Osteoblast (primary cell): ENCODE results near the gene EBF4. TPM values are rescaled to one million over a fixed set of nuclear protein-coding genes. Genes with fewer than 3 reads are reported as not detected.
"Not testable (repeated sequence)": the region's sequence is repeated elsewhere in the genome, so short reads cannot be mapped to it uniquely, and the experiment has no call there.

Experiments
- DNase-seq: peaks from one replicate; pipeline ENCODE4 v3.0.0; 2011; ENCODE audit warnings: low spot score, mixed read lengths; ENCODE audit not compliant: insufficient read length; ENCODE audit errors: missing footprints
- H2AFZ ChIP-seq: 2 replicates; pipeline ENCODE4 v1.6.0; 2011; ENCODE audit warnings: mild to moderate bottlenecking, low read length
- H3K27ac ChIP-seq: 2 replicates; pipeline ENCODE4 v1.5.1; 2011; ENCODE audit warnings: mild to moderate bottlenecking, low read depth, low read length, moderate library complexity
- H3K27me3 ChIP-seq: 2 replicates; pipeline ENCODE4 v1.6.0; 2012; ENCODE audit warnings: mild to moderate bottlenecking, control low read depth, inconsistent platforms, low read length, moderate library complexity; ENCODE audit not compliant: insufficient read depth
- H3K36me3 ChIP-seq: 2 replicates; pipeline ENCODE4 v1.5.1; 2011; ENCODE audit warnings: mild to moderate bottlenecking, low read length, control low read depth, moderate library complexity; ENCODE audit not compliant: insufficient read depth
- H3K4me1 ChIP-seq: 2 replicates; pipeline ENCODE4 v1.5.1; 2011; ENCODE audit warnings: mild to moderate bottlenecking, low read length, control low read depth, moderate library complexity; ENCODE audit not compliant: insufficient read depth
- H3K4me2 ChIP-seq: 2 replicates; pipeline ENCODE4 v1.6.0; 2011; ENCODE audit warnings: mild to moderate bottlenecking, low read length; ENCODE audit not compliant: insufficient read depth
- H3K4me3 ChIP-seq: fragments of 200-600 bp; sonication (generic); 3 replicates; pipeline ENCODE4 v1.5.1; 2012; ENCODE audit warnings: mild to moderate bottlenecking, low read length, inconsistent platforms; ENCODE audit not compliant: insufficient read depth
- H3K79me2 ChIP-seq: 2 replicates; pipeline ENCODE4 v1.6.0; 2012; ENCODE audit warnings: mild to moderate bottlenecking, low read length, control low read depth, inconsistent platforms; ENCODE audit not compliant: insufficient read depth
- H3K9me3 ChIP-seq: 2 replicates; pipeline ENCODE4 v1.5.1; 2011; ENCODE audit warnings: low read depth, low read length, control low read depth
- H4K20me1 ChIP-seq: 2 replicates; pipeline ENCODE4 v1.6.0; 2012; ENCODE audit warnings: mild to moderate bottlenecking, low read length, control low read depth; ENCODE audit not compliant: insufficient read depth
- total RNA-seq: library from RNA; depleted of rRNA; stranded (reverse); fragments of >200 nt; gene quantifications from 2 replicates; pipeline ENCODE4 v1.2.3, GENCODE V29; 2012
- TF ChIP-seq, protein P1 (sequence below): IDR thresholded peaks from 2 replicates; pipeline ENCODE4 v1.5.1; 2011; ENCODE audit warnings: mild to moderate bottlenecking, low read depth, low read length, moderate library complexity; ENCODE audit errors: extremely low read depth

The EBF4 gene
- total RNA-seq, 1 donor: under 0.01 TPM

- no peak overlapping the region for H3K27ac ChIP-seq
- no peaks in the 10 kb centered on the region for H3K36me3 ChIP-seq
- TF ChIP-seq, protein P1, sequence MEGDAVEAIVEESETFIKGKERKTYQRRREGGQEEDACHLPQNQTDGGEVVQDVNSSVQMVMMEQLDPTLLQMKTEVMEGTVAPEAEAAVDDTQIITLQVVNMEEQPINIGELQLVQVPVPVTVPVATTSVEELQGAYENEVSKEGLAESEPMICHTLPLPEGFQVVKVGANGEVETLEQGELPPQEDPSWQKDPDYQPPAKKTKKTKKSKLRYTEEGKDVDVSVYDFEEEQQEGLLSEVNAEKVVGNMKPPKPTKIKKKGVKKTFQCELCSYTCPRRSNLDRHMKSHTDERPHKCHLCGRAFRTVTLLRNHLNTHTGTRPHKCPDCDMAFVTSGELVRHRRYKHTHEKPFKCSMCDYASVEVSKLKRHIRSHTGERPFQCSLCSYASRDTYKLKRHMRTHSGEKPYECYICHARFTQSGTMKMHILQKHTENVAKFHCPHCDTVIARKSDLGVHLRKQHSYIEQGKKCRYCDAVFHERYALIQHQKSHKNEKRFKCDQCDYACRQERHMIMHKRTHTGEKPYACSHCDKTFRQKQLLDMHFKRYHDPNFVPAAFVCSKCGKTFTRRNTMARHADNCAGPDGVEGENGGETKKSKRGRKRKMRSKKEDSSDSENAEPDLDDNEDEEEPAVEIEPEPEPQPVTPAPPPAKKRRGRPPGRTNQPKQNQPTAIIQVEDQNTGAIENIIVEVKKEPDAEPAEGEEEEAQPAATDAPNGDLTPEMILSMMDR: no peak
- peaks cover 13% of the 10 kb centered on the region for H3K4me1 ChIP-seq
- no peaks in the 10 kb centered on the region for H3K9me3 ChIP-seq
- H2AFZ ChIP-seq: no peak overlapping the region
- no peaks in the 10 kb centered on the region for H3K79me2 ChIP-seq
- peaks cover 75% of the 10 kb centered on the region for H3K27me3 ChIP-seq
- peaks cover 15% of the 10 kb centered on the region for H4K20me1 ChIP-seq
- H3K4me2 ChIP-seq: peak overlapping the region; percentile 50
- H3K4me3 ChIP-seq: peak overlapping the region; percentile 23
- DNase-seq: peak; percentile 95
These were observed 75.4 kb downstream of the EBF4 start for GRCh38 chr20:2767768-2768631.

DNA sequence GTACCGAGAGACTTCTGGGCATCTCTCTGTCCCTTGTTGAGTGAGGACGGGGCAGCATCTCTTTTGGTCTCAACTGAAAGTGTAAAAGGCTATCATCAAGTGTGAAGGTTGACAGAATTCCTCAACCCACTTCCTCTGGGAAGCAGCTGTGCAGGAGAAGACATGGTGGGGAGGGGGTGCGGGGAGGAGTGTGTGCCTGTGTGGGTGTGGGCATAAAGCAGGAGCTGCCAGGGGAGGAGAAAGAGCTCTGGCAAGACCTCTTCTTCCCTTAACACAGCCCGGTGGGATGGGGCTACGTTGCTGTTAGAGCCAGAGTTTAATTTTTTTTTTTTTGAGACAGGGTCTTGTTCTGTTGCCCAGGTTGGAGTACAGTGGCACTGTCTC lies 76.0 kb downstream of the EBF4 start:
- Histone ChIP-seq H3K79me2 (no peaks in the 10 kb centered on the region), H3K27me3 (peaks cover 69% of the 10 kb centered on the region)

DNA sequence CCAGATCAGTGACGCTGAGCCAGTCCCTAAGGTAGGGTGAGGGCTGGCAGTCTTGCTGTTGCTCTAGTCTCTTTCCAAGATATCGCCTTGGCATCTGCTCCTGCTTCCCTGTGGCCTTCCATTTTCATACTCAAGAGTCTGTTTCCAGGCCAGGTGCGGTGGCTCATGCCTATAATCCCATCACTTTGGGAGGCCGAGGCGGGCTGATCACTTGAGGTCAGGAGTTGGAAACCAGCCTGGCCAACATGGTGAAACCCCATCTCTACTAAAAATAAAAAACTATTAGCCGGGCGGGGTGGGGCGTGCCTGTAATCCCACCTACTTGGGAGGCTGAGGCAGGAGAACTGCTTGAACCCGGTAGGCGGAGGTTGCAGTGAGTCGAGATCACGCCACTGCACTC lies 77.5 kb downstream of the EBF4 start:
- H3K36me3 ChIP-seq, H3K27ac ChIP-seq, H2AFZ ChIP-seq, H3K4me3 ChIP-seq, H3K79me2 ChIP-seq, DNase-seq, H3K9me3 ChIP-seq, H3K4me2 ChIP-seq: not testable (repeated sequence)
- H3K4me1 ChIP-seq: peaks cover 13% of the 10 kb centered on the region
- peaks cover 58% of the 10 kb centered on the region for H3K27me3 ChIP-seq
- H4K20me1 ChIP-seq: peaks cover 15% of the 10 kb centered on the region

More for the DNA sequence above, 76.0 kb downstream of the EBF4 start:
- H3K4me2 ChIP-seq: no peak overlapping the region
- H4K20me1 ChIP-seq: peaks cover 15% of the 10 kb centered on the region
- H3K4me1 ChIP-seq: peaks cover 13% of the 10 kb centered on the region
- no peak overlapping the region for H2AFZ ChIP-seq
- TF ChIP-seq, protein P1: no peak
- H3K4me3 ChIP-seq: no peak overlapping the region
- no peaks in the 10 kb centered on the region for H3K36me3 ChIP-seq
- no peaks in the 10 kb centered on the region for H3K9me3 ChIP-seq
- DNase-seq: peak; percentile 75
- no peak overlapping the region for H3K27ac ChIP-seq

DNA sequence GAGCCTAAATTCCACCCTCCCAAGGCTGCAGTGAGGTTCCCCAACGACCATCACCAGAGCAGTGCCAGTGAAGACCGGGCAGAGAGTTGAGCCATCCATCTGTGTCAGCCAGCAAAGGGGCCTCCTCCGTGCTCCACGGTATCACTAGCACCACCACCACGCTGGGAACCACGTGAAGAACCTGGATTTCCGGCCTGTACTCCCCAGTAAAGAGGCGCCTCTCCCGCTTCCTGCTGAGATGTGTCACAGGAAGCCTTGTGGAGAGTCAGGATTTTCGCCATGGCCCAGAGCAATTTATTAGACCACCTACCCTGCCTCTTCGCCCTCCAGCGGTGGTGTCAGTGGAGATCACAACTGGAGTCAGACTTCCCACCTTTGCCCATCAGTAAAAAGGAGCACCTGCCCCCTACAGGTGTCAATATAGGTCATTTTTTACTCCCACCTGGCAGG lies 79.1 kb downstream of the EBF4 start:
- peak; percentile 51 for DNase-seq
- Histone ChIP-seq H3K4me3 (no peak overlapping the region), H3K27me3 (peaks cover 55% of the 10 kb centered on the region), H3K27ac (no peak overlapping the region), H3K4me2 (no peak overlapping the region), H4K20me1 (peaks cover 15% of the 10 kb centered on the region), H3K4me1 (peaks cover 13% of the 10 kb centered on the region), H3K36me3 (no peaks in the 10 kb centered on the region), H3K79me2 (no peaks in the 10 kb centered on the region), H3K9me3 (peaks cover 2% of the 10 kb centered on the region), H2AFZ (no peak overlapping the region)
- TF ChIP-seq, protein P1: no peak
